Activated CD8-positive, alpha-beta memory T cell treated with anti-CD3 and anti-CD28 coated beads, Interleukin-2, amount 50 U/mL, for 24 hours (primary cell): ENCODE measurements around the gene CCNF.
"Not testable (repeated sequence)": the region's sequence is repeated elsewhere in the genome, so short reads cannot be mapped to it uniquely, and the experiment has no call there.

Source experiments
- DNase-seq: peaks from one replicate; pipeline ENCODE4 v3.0.0-alpha.2; 2020; ENCODE audit errors: extremely low read depth

The CCNF gene

GRCh38 chr16:2471653-2472487 is 42.6 kb downstream of the CCNF start:
- DNase-seq = no peak

GRCh38 chr16:2472488-2472864 is 43.2 kb downstream of the CCNF start:
- no peak for DNase-seq

- DNase-seq = no peak
Measured at GRCh38 chr16:2472885-2473445, 43.7 kb downstream of the CCNF start.

GRCh38 chr16:2473446-2473926 is 44.2 kb downstream of the CCNF start:
- DNase-seq = no peak

- DNase-seq = no peak
Measured at GRCh38 chr16:2473999-2474876, 45.0 kb downstream of the CCNF start.

- peak; percentile 48 for DNase-seq
Measured at GRCh38 chr16:2474877-2475412, 45.7 kb downstream of the CCNF start, which contains the start of gene TBC1D24. Gene TBC1D24 (plus strand): TSS chr16:2475127. CDS start chr16:2496149, 21,022 bp downstream.

- peak; percentile 21 for DNase-seq
Measured at GRCh38 chr16:2475413-2476344, 46.4 kb downstream of the CCNF start.

- no peak for DNase-seq
Measured at GRCh38 chr16:2476345-2476720, 47.1 kb downstream of the CCNF start.

- no peak for DNase-seq
Measured at GRCh38 chr16:2476741-2477140, 47.5 kb downstream of the CCNF start.

GRCh38 chr16:2477327-2477726 is 48.1 kb downstream of the CCNF start:
- DNase-seq = no peak

- no peak for DNase-seq
Measured at GRCh38 chr16:2478279-2478678, 49.0 kb downstream of the CCNF start.

GRCh38 chr16:2479996-2480395 is 50.7 kb downstream of the CCNF start:
- not testable (repeated sequence) for DNase-seq

- no peak for DNase-seq
Measured at GRCh38 chr16:2480948-2481347, 51.7 kb downstream of the CCNF start.

GRCh38 chr16:2481676-2482075 is 52.4 kb downstream of the CCNF start:
- DNase-seq = no peak

- DNase-seq = no peak
Measured at GRCh38 chr16:2482249-2482648, 53.0 kb downstream of the CCNF start.

- DNase-seq = no peak
Measured at GRCh38 chr16:2482708-2483534, 53.7 kb downstream of the CCNF start.

GRCh38 chr16:2483939-2484897 is 55.0 kb downstream of the CCNF start:
- DNase-seq = no peak

GRCh38 chr16:2484898-2485508 is 55.8 kb downstream of the CCNF start:
- no peak for DNase-seq
